A549 treated with CpdA at 1 μM for 4 hours (cell line): Measurements from ENCODE around the gene AGK. TPM values are rescaled to one million over a fixed set of nuclear protein-coding genes. Genes with fewer than 3 reads are reported as not detected.

Experiments used
- total RNA-seq: library from RNA; stranded (reverse); fragments of 200-300 nt; extraction: Qiagen RNA extraction; gene quantifications from 5 replicates; pipeline ENCODE4 v1.2.3, GENCODE V29; 2022; ENCODE audit warnings: low read depth

Gene AGK
- total RNA-seq = 27.6 to 36.7 TPM (median 28.4 TPM) in 5 replicates

GRCh38 chr7:141551094-141551781 lies at the start of gene AGK:
Gene AGK (plus strand): TSS chr7:141551410. CDS start chr7:141555467, 4,057 bp downstream.

GRCh38 chr7:141702047-141702567 lies 150.9 kb downstream of the AGK start, which contains the start of gene DENND11:
Gene DENND11 (minus strand): TSS chr7:141702166. CDS start chr7:141702153, 13 bp downstream.

Other genes starting within 250 kb of the AGK start
- 6.0 to 7.6 TPM (median 6.9 TPM) in 5 replicates for gene DENND11, start 150.8 kb downstream of the AGK start, total RNA-seq
- 0.03 TPM in 1 of 5 replicates, not detected in the others for gene WEE2, start 156.9 kb downstream of the AGK start, total RNA-seq
- 287 to 354 TPM (median 309 TPM) in 5 replicates for gene SSBP1, start 186.9 kb downstream of the AGK start, total RNA-seq
- gene TAS2R3, start 212.7 kb downstream of the AGK start, total RNA-seq = not detected in 5 replicates
- gene TAS2R4, start 225.3 kb downstream of the AGK start, total RNA-seq = 0.06 to 0.26 TPM (median 0.12 TPM) in 5 replicates
- gene TAS2R5, start 238.8 kb downstream of the AGK start, total RNA-seq = 0.40 to 0.59 TPM (median 0.54 TPM) in 5 replicates